ENCODE data around the gene MACROD2.

DNA sequence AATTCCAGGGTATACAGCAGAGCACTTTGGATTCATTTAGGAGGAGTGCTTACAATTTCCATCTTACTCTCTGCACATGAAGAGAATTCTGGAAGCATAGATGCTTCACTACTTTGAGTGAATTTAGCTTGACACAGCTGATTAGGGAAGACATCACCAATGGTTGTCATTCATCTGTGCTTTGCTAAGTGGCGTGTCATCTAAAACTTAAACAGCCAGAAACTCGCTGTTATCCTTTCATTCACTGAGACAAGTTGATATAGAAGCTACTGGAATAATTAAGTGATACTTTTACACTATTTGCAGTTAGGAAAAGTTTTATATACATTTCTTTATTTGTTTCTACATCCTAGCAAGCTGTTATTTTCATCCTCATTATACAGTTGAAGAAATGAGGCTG is 977.4 kb downstream of the MACROD2 start:
- TF ChIP-seq POLR2A (IDR thresholded peaks at IDR 0.05) = no peak
- TF ChIP-seq, protein P1, sequence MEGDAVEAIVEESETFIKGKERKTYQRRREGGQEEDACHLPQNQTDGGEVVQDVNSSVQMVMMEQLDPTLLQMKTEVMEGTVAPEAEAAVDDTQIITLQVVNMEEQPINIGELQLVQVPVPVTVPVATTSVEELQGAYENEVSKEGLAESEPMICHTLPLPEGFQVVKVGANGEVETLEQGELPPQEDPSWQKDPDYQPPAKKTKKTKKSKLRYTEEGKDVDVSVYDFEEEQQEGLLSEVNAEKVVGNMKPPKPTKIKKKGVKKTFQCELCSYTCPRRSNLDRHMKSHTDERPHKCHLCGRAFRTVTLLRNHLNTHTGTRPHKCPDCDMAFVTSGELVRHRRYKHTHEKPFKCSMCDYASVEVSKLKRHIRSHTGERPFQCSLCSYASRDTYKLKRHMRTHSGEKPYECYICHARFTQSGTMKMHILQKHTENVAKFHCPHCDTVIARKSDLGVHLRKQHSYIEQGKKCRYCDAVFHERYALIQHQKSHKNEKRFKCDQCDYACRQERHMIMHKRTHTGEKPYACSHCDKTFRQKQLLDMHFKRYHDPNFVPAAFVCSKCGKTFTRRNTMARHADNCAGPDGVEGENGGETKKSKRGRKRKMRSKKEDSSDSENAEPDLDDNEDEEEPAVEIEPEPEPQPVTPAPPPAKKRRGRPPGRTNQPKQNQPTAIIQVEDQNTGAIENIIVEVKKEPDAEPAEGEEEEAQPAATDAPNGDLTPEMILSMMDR (IDR thresholded peaks at IDR 0.05) = no peak

Measured in body of pancreas (tissue), 4 donors.